Prostate gland (tissue), 2 donors: Measurements from ENCODE around the gene STARD5. TPM values are rescaled to one million over a fixed set of nuclear protein-coding genes. Genes with fewer than 3 reads are reported as not detected.

ENCODE experiments used
- DNase-seq: peaks from one replicate; pipeline ENCODE4 v3.0.0-alpha.2; 2019; ENCODE audit warnings: low spot score
- H3K27ac ChIP-seq, 2 donors: fragments of 200-600 bp; sonication (generic); 2 replicates each; pipeline ENCODE4 v1.5.1; 2017 to 2019
- H3K27me3 ChIP-seq: fragments of 200-600 bp; sonication (generic); replicated peaks from 2 replicates; pipeline ENCODE4 v1.5.1; 2019; ENCODE audit not compliant: insufficient read depth
- H3K36me3 ChIP-seq, 2 donors: fragments of 200-600 bp; sonication (generic); 1 replicate in 1 of 2; 2 replicates in 1 of 2; pipeline versions ENCODE4 v1.5.1 to v1.8.1; 2017 to 2019
- H3K4me1 ChIP-seq: fragments of 200-600 bp; sonication (generic); replicated peaks from 2 replicates; pipeline ENCODE4 v1.5.1; 2019
- H3K4me3 ChIP-seq, 2 donors: fragments of 200-600 bp; sonication (generic); 2 replicates each; pipeline ENCODE4 v1.5.1; 2017 to 2019
- H3K9me3 ChIP-seq: fragments of 200-600 bp; sonication (generic); 2 replicates; pipeline ENCODE4 v1.5.1; 2017
- POLR2A ChIP-seq: fragments of 450-650 bp; IDR thresholded peaks from one replicate; pipeline ENCODE4 v1.6.1; 2016; ENCODE audit warnings: antibody characterized with exemption, mild to moderate bottlenecking
- POLR2AphosphoS5 ChIP-seq: sonication (generic); formaldehyde crosslinking; IDR thresholded peaks from one replicate; pipeline ENCODE4 v1.6.1; 2017; ENCODE audit warnings: antibody characterized with exemption
- WGBS: methylation state at CpG from one replicate; pipeline ENCODE4 v1.1.5; 2018; 5-methylcytosine and 5-hydroxymethylcytosine counted together
- intact Hi-C: fragments of 100-400 bp; cut with DNase I; formaldehyde crosslinking; loops from one replicate; pipeline ENCODE4 v1.14.2; 2022
- total RNA-seq, 2 donors: library from RNA; depleted of rRNA; stranded (reverse); fragments of >200 nt; gene quantifications; one replicate each; pipeline ENCODE4 v1.1.0, GENCODE V29; 2016
- TF ChIP-seq, protein P1 (sequence below), 4 experiments: fragments of 200-600 bp in 2 of 4; fragments of 450-650 bp in 2 of 4; sonication (generic) in 2 of 4; IDR thresholded peaks; 1 replicate in 3 of 4; 2 replicates in 1 of 4; pipeline ENCODE4 v1.5.1; 2016 to 2019; ENCODE audit warnings: antibody characterized with exemption in 4 of 4, mild to moderate bottlenecking in 2 of 4, moderate library complexity in 2 of 4

The STARD5 gene
- total RNA-seq, 2 donors from 2014 or later, result 19.6 to 23.2 TPM

GRCh38 chr15:81347910-81348309, 24.0 kb upstream of the STARD5 start:
- Histone ChIP-seq H3K4me3 (no peak overlapping the region), H3K36me3 (no peaks in the 10 kb centered on the region), H3K9me3 (no peaks in the 10 kb centered on the region), H3K27me3 (no peaks in the 10 kb centered on the region), H3K27ac (no peak overlapping the region), H3K4me1 (no peaks in the 10 kb centered on the region)
- intact Hi-C loops, result no loop called here
- TF ChIP-seq, protein P1, sequence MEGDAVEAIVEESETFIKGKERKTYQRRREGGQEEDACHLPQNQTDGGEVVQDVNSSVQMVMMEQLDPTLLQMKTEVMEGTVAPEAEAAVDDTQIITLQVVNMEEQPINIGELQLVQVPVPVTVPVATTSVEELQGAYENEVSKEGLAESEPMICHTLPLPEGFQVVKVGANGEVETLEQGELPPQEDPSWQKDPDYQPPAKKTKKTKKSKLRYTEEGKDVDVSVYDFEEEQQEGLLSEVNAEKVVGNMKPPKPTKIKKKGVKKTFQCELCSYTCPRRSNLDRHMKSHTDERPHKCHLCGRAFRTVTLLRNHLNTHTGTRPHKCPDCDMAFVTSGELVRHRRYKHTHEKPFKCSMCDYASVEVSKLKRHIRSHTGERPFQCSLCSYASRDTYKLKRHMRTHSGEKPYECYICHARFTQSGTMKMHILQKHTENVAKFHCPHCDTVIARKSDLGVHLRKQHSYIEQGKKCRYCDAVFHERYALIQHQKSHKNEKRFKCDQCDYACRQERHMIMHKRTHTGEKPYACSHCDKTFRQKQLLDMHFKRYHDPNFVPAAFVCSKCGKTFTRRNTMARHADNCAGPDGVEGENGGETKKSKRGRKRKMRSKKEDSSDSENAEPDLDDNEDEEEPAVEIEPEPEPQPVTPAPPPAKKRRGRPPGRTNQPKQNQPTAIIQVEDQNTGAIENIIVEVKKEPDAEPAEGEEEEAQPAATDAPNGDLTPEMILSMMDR (IDR thresholded peaks at IDR 0.05), result no peak
- DNase-seq, result no peak
- WGBS, result 87% methylated on average over 4 of the region's 4 CpGs

GRCh38 chr15:81346611-81347010, 22.7 kb upstream of the STARD5 start:
- intact Hi-C loops, result no loop called here
- TF ChIP-seq POLR2A (no peak), POLR2AphosphoS5 (no peak)
- TF ChIP-seq, protein P1 (IDR thresholded peaks at IDR 0.05), result no peak
- Histone ChIP-seq H3K27me3 (no peaks in the 10 kb centered on the region), H3K9me3 (no peaks in the 10 kb centered on the region), H3K4me3 (no peak overlapping the region), H3K4me1 (no peaks in the 10 kb centered on the region), H3K36me3 (no peaks in the 10 kb centered on the region), H3K27ac (no peak overlapping the region)
- DNase-seq, result no peak
- 71% methylated on average over 2 of the region's 2 CpGs for WGBS

DNA sequence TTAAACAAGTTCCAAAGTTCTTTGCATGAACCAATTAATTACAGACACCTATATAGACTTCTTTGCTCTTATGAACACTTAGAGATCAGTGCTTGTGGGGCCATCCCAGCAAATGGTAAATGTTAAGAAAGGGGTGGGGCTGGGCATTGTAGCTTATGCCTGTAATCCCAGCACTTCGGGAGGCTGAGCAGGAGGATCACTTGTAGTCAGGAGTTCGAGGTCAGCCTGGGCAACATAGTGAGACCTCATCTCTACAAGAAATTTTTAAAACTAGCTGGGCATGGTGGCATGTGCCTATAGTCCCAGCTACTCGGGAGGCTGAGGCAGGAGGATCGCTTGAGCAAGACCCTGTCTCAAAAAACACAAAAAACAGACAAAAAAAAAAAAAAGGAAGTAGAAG, 19.4 kb upstream of the STARD5 start:
- intact Hi-C loops, result no loop called here
- Histone ChIP-seq H3K27me3 (no peaks in the 10 kb centered on the region), H3K27ac (no peak overlapping the region), H3K4me1 (peaks cover 3% of the 10 kb centered on the region), H3K36me3 (no peaks in the 10 kb centered on the region), H3K4me3 (no peak overlapping the region), H3K9me3 (no peaks in the 10 kb centered on the region)
- no peak for TF ChIP-seq POLR2A
- TF ChIP-seq, protein P1 (IDR thresholded peaks at IDR 0.05), result no peak
- no peak for TF ChIP-seq POLR2AphosphoS5
- 96% methylated on average over 4 of the region's 4 CpGs for WGBS
- no peak for DNase-seq

GRCh38 chr15:81341351-81341750, 17.4 kb upstream of the STARD5 start:
- intact Hi-C loops, result no loop called here

DNA sequence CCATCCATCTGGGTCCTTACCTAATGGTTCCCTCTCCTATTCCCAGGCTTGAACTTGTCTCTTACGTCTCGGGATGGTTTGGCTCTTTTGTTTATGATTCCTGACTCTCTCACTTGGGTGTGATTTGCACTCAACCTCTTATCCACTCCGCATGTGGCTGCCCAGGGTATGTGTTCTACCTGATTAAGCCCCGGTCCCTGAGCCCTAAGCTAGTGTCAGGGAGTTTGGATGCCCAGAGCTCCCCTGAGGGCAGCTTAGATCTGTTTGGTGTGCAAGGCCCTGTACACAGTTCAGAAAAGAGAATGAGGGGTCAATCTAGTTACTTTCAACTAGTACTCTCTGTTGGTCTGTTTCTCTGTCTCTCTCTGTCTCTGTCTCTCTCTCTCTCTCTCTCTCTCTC, 15.9 kb upstream of the STARD5 start:
- 49% methylated on average over 4 of the region's 4 CpGs for WGBS
- no peaks in the 10 kb centered on the region for H3K9me3 ChIP-seq
- H3K4me3 ChIP-seq, result no peak overlapping the region
- H3K36me3 ChIP-seq, result no peaks in the 10 kb centered on the region
- no peak for DNase-seq
- TF ChIP-seq, protein P1 (IDR thresholded peaks at IDR 0.05), result no peak
- TF ChIP-seq POLR2AphosphoS5, result no peak
- no peak for TF ChIP-seq POLR2A
- H3K27me3 ChIP-seq, result no peaks in the 10 kb centered on the region
- H3K4me1 ChIP-seq, result peaks cover 4% of the 10 kb centered on the region
- H3K27ac ChIP-seq, result no peak overlapping the region
- intact Hi-C loops, result loop anchor here (5.0 to 10.0 kb wide), 2 partner anchors 37 to 65 kb away; no protein-coding TSS in a partner anchor

More at GRCh38 chr15:81341351-81341750, 17.4 kb upstream of the STARD5 start:
- Histone ChIP-seq H3K9me3 (no peaks in the 10 kb centered on the region), H3K27me3 (no peaks in the 10 kb centered on the region), H3K36me3 (no peaks in the 10 kb centered on the region), H3K4me1 (peaks cover 4% of the 10 kb centered on the region), H3K4me3 (no peak overlapping the region), H3K27ac (no peak overlapping the region)
- TF ChIP-seq POLR2AphosphoS5, result no peak
- TF ChIP-seq, protein P1 (IDR thresholded peaks at IDR 0.05), result no peak
- no peak for TF ChIP-seq POLR2A
- WGBS, result 92% methylated on average over 4 of the region's 4 CpGs
- no peak for DNase-seq
